DOHH2 (cell line): ENCODE results near the gene POGZ.
"Not testable (repeated sequence)": the region's sequence is repeated elsewhere in the genome, so short reads cannot be mapped to it uniquely, and the experiment has no call there.

ENCODE experiments used
- H3F3A ChIP-seq: fragments of 200-600 bp; sonication (generic), shearing (Covaris generic); 2 replicates; pipeline ENCODE4 v1.6.0; 2016; ENCODE audit warnings: antibody characterized with exemption, mild to moderate bottlenecking; ENCODE audit not compliant: control insufficient read depth, insufficient read depth
- H3K27ac ChIP-seq: fragments of 200-600 bp; sonication (generic); 2 replicates; pipeline ENCODE4 v1.5.1; 2014; ENCODE audit warnings: low read depth, mild to moderate bottlenecking, low read length, moderate library complexity
- H3K27me3 ChIP-seq: fragments of 200-600 bp; sonication (generic); 2 replicates; pipeline ENCODE4 v1.6.1; 2014; ENCODE audit warnings: mild to moderate bottlenecking, low read length, mixed read lengths; ENCODE audit not compliant: control insufficient read depth
- H3K36me3 ChIP-seq: fragments of 200-600 bp; sonication (generic); 2 replicates; pipeline ENCODE4 v1.6.1; 2014; ENCODE audit warnings: mild to moderate bottlenecking, low read length, moderate library complexity, mixed read lengths; ENCODE audit not compliant: control insufficient read depth
- H3K4me1 ChIP-seq: fragments of 200-600 bp; sonication (generic); 2 replicates; pipeline ENCODE4 v1.6.1; 2014; ENCODE audit warnings: mild to moderate bottlenecking, low read length, mixed read lengths; ENCODE audit not compliant: control insufficient read depth
- H3K4me2 ChIP-seq: fragments of 200-600 bp; sonication (generic); 2 replicates; pipeline ENCODE4 v1.6.0; 2014; ENCODE audit warnings: mild to moderate bottlenecking, low read length, moderate library complexity
- H3K4me3 ChIP-seq: fragments of 200-600 bp; sonication (generic); 2 replicates; pipeline ENCODE4 v1.5.1; 2014; ENCODE audit warnings: mild to moderate bottlenecking, low read length, mixed read lengths
- H3K79me2 ChIP-seq: fragments of 200-600 bp; sonication (generic); 2 replicates; pipeline ENCODE4 v1.6.1; 2014; ENCODE audit warnings: mild to moderate bottlenecking, low read length, mixed read lengths; ENCODE audit not compliant: control insufficient read depth
- H3K9me2 ChIP-seq: fragments of 200-600 bp; sonication (generic); replicated peaks from 2 replicates; pipeline ENCODE4 v1.6.1; 2014; ENCODE audit warnings: mild to moderate bottlenecking, low read length, mixed read lengths; ENCODE audit not compliant: control insufficient read depth
- H3K9me3 ChIP-seq: fragments of 200-600 bp; sonication (generic); 2 replicates; pipeline ENCODE4 v1.6.1; 2014; ENCODE audit warnings: antibody characterized with exemption, low read length, mixed read lengths; ENCODE audit not compliant: control insufficient read depth, insufficient read depth
- H4K20me1 ChIP-seq: fragments of 200-600 bp; sonication (generic); 2 replicates; pipeline ENCODE4 v1.6.0; 2014; ENCODE audit warnings: low read depth, mild to moderate bottlenecking, antibody characterized with exemption, low read length, moderate library complexity; ENCODE audit not compliant: control insufficient read depth, insufficient read depth
- EZH2phosphoT487 ChIP-seq: fragments of 200-600 bp; sonication (generic); IDR thresholded peaks from 2 replicates; pipeline ENCODE4 v1.6.1; 2017; ENCODE audit warnings: borderline replicate concordance, mild to moderate bottlenecking, antibody characterized with exemption, low read length, moderate library complexity, mixed read lengths
- TF ChIP-seq, protein P1 (sequence below): fragments of 200-600 bp; sonication (generic); IDR thresholded peaks from one replicate; pipeline ENCODE4 v1.5.1; 2014; ENCODE audit warnings: antibody characterized with exemption, mild to moderate bottlenecking, low read depth, low read length; ENCODE audit not compliant: poor library complexity, severe bottlenecking

Gene POGZ

DNA sequence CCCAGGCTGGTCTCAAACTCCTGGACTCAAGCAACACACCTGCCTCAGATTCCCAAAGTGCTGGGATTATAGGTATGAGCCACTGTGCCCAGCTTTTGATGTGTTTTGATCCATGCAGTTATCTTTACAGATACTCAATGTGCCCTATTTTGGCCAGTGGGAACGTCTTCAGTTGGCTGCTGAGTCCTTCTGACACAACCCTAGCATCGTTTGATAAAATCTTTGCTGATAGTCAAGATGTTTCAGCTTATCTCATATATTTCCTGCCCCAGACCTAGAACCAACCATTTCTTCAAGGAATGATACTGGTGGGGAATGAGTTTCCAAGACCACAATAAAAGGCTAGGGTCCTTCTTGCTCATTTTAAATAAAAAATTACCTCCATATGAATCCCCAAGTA, 11.6 kb downstream of the POGZ start:
- peaks cover 30% of the 10 kb centered on the region for H3F3A ChIP-seq
- no peaks in the 10 kb centered on the region for H3K9me3 ChIP-seq
- no peak overlapping the region for H3K4me3 ChIP-seq
- H3K4me2 ChIP-seq, result no peak overlapping the region
- peaks cover 15% of the 10 kb centered on the region for H4K20me1 ChIP-seq
- H3K36me3 ChIP-seq, result peaks cover 16% of the 10 kb centered on the region
- no peak overlapping the region for H3K27ac ChIP-seq
- no peaks in the 10 kb centered on the region for H3K9me2 ChIP-seq
- TF ChIP-seq, protein P1, sequence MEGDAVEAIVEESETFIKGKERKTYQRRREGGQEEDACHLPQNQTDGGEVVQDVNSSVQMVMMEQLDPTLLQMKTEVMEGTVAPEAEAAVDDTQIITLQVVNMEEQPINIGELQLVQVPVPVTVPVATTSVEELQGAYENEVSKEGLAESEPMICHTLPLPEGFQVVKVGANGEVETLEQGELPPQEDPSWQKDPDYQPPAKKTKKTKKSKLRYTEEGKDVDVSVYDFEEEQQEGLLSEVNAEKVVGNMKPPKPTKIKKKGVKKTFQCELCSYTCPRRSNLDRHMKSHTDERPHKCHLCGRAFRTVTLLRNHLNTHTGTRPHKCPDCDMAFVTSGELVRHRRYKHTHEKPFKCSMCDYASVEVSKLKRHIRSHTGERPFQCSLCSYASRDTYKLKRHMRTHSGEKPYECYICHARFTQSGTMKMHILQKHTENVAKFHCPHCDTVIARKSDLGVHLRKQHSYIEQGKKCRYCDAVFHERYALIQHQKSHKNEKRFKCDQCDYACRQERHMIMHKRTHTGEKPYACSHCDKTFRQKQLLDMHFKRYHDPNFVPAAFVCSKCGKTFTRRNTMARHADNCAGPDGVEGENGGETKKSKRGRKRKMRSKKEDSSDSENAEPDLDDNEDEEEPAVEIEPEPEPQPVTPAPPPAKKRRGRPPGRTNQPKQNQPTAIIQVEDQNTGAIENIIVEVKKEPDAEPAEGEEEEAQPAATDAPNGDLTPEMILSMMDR, result no peak
- TF ChIP-seq EZH2phosphoT487, result no peak
- H3K79me2 ChIP-seq, result peaks cover 99% of the 10 kb centered on the region
- H3K4me1 ChIP-seq, result peaks cover 50% of the 10 kb centered on the region
- no peaks in the 10 kb centered on the region for H3K27me3 ChIP-seq

DNA sequence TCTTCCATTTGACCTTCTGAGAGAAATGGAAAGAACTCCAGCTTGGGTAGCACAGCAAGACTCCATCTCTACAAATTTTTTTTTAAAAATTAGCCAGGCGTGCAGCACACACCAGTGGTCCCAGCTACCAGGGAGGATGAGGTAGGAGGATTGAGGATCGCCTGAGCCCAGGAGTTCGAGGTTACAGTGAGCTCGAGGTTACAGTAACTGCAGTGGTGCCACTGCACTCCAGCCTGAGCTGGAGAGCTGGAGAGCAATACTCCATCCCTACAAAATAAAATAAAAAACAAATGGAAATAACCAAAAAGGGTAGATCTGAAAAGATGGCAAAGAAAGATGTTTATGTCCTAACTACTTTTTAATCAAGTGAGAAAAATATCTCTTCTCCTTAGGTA, 14.5 kb downstream of the POGZ start:
- Histone ChIP-seq H3K4me3 (peak overlapping the region; percentile 64), H3F3A (peaks cover 30% of the 10 kb centered on the region), H3K79me2 (peaks cover 99% of the 10 kb centered on the region), H3K36me3 (peaks cover 31% of the 10 kb centered on the region), H3K9me3 (no peaks in the 10 kb centered on the region), H3K4me2 (peak overlapping the region; percentile 65), H3K27ac (peak overlapping the region; percentile 54), H4K20me1 (peaks cover 29% of the 10 kb centered on the region), H3K9me2 (no peaks in the 10 kb centered on the region), H3K27me3 (no peaks in the 10 kb centered on the region), H3K4me1 (peaks cover 58% of the 10 kb centered on the region)
- no peak for TF ChIP-seq EZH2phosphoT487
- TF ChIP-seq, protein P1, result no peak

DNA sequence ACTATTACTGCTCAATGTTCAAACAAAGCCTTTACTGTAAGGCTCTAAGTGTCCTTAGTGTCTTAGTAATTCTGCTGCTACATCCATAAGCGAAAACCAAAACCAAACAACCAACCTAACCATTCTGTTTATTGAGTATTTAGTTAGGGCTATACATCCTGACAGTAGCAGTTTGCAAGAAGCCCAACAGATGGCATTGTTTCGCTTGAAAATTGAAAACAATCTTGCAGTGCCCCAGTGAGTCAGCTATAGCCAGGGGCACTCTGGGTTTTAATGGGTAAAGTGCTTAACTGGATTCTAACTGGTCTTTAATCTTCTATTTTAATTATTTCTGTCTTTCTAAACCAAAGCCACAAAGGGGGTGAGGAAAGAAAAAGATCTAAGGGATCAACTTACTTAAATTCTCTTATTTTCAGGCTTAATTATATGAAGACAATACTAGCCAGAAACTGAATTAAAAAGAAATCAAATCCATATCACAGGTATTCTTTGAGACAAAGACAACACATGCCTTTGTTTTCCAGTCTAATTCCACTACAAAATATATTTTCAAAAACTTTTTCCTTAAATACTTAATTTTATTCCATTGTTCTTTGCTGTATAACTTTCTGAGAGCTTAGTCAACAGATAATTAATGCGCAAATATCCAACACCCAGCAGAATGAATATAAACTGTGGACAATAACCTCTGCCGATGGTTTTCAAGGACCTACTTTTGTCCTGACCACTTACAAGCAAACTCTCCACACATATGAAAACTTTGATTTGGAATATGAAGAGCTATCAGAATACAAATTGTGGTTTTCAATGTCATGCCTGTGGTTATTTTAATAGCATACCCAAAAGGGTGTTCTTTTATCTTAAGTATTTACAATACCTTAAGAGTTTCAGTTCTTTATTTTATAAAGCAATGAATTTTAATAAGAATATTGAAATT, 15.2 kb downstream of the POGZ start:
- Histone ChIP-seq H3K9me2 (no peaks in the 10 kb centered on the region), H3K27me3 (no peaks in the 10 kb centered on the region), H3K9me3 (no peaks in the 10 kb centered on the region), H3K36me3 (peaks cover 38% of the 10 kb centered on the region), H3K79me2 (peaks cover 99% of the 10 kb centered on the region), H3K4me2 (peak overlapping the region; percentile 65), H3K27ac (peak overlapping the region; percentile 54), H3F3A (peaks cover 30% of the 10 kb centered on the region), H3K4me3 (peak overlapping the region; percentile 64), H4K20me1 (peaks cover 33% of the 10 kb centered on the region), H3K4me1 (peaks cover 63% of the 10 kb centered on the region)
- TF ChIP-seq, protein P1, result peak; percentile 82
- TF ChIP-seq EZH2phosphoT487, result no peak

DNA sequence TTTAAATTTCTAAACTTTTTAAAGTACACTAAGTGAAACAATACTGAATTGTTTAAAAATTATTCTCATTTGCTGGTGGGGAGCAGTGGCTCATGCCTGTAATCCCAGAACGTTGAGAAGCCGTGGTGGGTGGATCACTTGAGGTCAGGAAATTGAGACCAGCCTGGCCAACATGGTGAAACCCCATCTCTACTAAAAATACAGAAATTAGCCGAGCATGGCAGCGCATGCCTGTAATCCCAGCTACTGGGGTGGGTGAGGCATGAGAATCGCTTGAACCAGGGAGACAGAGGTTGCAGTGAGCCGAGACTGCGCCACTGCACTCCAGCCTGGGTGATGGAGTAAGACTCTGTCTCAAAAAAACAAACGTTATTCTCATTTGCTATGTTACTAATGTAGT, 21.9 kb downstream of the POGZ start:
- peaks cover 23% of the 10 kb centered on the region for H4K20me1 ChIP-seq
- H3K79me2 ChIP-seq, result peaks cover 97% of the 10 kb centered on the region
- not testable (repeated sequence) for H3K4me3 ChIP-seq, H3K27me3 ChIP-seq, H3F3A ChIP-seq, H3K9me3 ChIP-seq, H3K4me2 ChIP-seq, H3K27ac ChIP-seq, H3K9me2 ChIP-seq
- H3K4me1 ChIP-seq, result peaks cover 20% of the 10 kb centered on the region
- H3K36me3 ChIP-seq, result peaks cover 54% of the 10 kb centered on the region
